ENCODE data around the gene PPP3CA. TPM values are rescaled to one million over a fixed set of nuclear protein-coding genes. Genes with fewer than 3 reads are reported as not detected.

PPP3CA gene
- total and polyA plus RNA-seq, 2 experiments from 2014 or later: 27.0 to 45.2 TPM

- Histone ChIP-seq H3K36me3 (ENCODE audit: insufficient read depth) (no peaks in the 10 kb centered on the region), H3K79me2 (replicated peaks; ENCODE audit: insufficient read depth) (no peaks in the 10 kb centered on the region), H3K4me1 (ENCODE audit: insufficient read depth) (no peaks in the 10 kb centered on the region), H3K4me2 (no peak overlapping the region), H3K27me3 (ENCODE audit: insufficient read depth) (no peaks in the 10 kb centered on the region), H3K27ac (ENCODE audit: low read depth) (no peak overlapping the region), H3K9me2 (ENCODE audit: insufficient read depth) (no peaks in the 10 kb centered on the region), H4K20me1 (replicated peaks; ENCODE audit: insufficient read depth) (no peaks in the 10 kb centered on the region), H3K4me3 (no peak overlapping the region), H3F3A (replicated peaks; ENCODE audit: low read depth) (no peaks in the 10 kb centered on the region), H2AFZ (no peak overlapping the region)
- Mint-ChIP-seq H3K9me3 (no peaks in the 10 kb centered on the region), H3K27ac (no peak overlapping the region), H3K36me3 (ENCODE audit: low read depth) (peaks cover 2% of the 10 kb centered on the region; the same call in 2 of the 3 replicates), H3K27me3 (ENCODE audit: insufficient read depth, low read depth, poor library complexity) (peaks cover 2% of the 10 kb centered on the region), H3K4me3 (no peak overlapping the region), H3K4me1 (no peaks in the 10 kb centered on the region)
- DNase-seq (ENCODE audit: low spot score): no peak
- ATAC-seq: no peak
- TF ChIP-seq JUNB (IDR thresholded peaks at IDR 0.05; ENCODE audit: unreplicated experiment) (no peak), ZNF331 (CRISPR knock-in tag; IDR thresholded peaks at IDR 0.05; ENCODE audit: low read depth) (no peak), ETS1 (IDR thresholded peaks at IDR 0.05) (no peak), EZH2 (IDR thresholded peaks at IDR 0.05; ENCODE audit: low read depth, unreplicated experiment) (no peak), STAT1 (IDR thresholded peaks at IDR 0.05; ENCODE audit: unreplicated experiment) (no peak), NANOG (IDR thresholded peaks at IDR 0.05; ENCODE audit: borderline replicate concordance) (no peak), EZH2phosphoT487 (IDR thresholded peaks at IDR 0.05; ENCODE audit: unreplicated experiment) (no peak), ZNF462 (CRISPR knock-in tag; IDR thresholded peaks at IDR 0.05) (no peak), CTCF (conservative IDR thresholded peaks at IDR 0.05; ENCODE audit: low read depth in 2 of 2) (no peak), CREB1 (CRISPR knock-in tag; IDR thresholded peaks at IDR 0.05; ENCODE audit: low read depth) (no peak)
Measured at GRCh38 chr4:101081695-101082369, 265.5 kb downstream of the PPP3CA start.
